ENCODE results near the gene TUSC1.

GRCh38 chr9:25703701-25704357, 25.6 kb upstream of the TUSC1 start:
- TF ChIP-seq ZNF160 (CRISPR knock-in tag; IDR thresholded peaks at IDR 0.05) (no peak), HNF4G (IDR thresholded peaks at IDR 0.05; ENCODE audit: borderline replicate concordance, low read depth, low read length) (no peak), HNF4G (CRISPR knock-in tag; IDR thresholded peaks at IDR 0.05; ENCODE audit: borderline replicate concordance, low read depth) (no peak)
